GOT3 (cell line): ENCODE data around the gene MARS1.
"Not testable (repeated sequence)": the region's sequence is repeated elsewhere in the genome, so short reads cannot be mapped to it uniquely, and the experiment has no call there.

Experiments
- DNase-seq: peaks from one replicate; lab custom pipeline; 2025; ENCODE audit warnings: mixed read lengths; lab: John Stamatoyannopoulos, UW

Gene MARS1

DNA sequence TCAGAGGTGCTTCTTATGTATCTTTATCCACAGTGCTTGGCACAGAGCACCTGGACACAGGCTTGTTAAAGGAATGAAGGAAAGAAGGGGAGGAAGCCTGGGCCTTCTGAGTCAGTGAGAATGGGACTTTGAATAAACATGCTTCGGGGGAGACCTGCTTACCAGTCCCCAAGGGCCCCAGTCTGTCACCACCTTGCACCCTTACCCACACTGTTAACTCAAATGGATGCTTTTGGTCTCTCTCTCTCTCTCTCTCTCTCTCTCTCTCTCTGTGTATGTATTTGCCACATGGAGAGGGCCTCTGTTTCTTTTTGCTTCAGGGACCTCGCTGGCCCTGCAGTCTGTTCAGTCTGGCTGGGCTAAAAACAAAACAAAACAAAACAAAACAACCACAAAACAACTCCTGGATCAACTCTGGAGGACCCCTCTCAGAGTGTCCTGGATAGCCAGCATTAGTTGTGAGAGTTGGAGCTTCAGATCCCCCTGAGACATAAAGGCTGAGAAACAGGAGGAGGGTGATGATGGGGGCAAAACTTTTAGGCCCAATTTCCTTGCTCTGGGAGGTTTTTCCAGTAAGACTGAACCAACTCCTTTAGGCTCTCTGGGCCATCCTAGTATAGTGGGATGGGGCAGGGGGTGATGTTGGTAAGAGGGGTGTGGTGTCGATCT lies 63.9 kb downstream of the MARS1 start:
- no peak for DNase-seq

DNA sequence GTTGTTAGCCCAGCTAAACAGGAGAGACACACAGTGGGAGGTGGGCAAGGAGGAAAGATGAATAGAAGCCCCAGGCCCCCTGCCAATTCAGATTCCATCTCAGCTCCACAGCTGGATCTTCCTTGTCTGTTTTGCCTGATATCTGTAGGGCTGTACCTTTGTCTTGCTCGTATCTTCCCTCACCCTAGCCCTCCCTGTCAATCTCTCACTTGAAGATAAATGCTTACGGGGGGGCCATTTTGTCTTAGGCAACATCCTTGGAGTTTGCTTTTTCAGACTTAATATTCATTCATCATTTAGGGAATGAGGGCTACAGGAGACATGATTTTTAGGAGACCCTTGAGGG lies 64.4 kb downstream of the MARS1 start:
- DNase-seq = no peak

DNA sequence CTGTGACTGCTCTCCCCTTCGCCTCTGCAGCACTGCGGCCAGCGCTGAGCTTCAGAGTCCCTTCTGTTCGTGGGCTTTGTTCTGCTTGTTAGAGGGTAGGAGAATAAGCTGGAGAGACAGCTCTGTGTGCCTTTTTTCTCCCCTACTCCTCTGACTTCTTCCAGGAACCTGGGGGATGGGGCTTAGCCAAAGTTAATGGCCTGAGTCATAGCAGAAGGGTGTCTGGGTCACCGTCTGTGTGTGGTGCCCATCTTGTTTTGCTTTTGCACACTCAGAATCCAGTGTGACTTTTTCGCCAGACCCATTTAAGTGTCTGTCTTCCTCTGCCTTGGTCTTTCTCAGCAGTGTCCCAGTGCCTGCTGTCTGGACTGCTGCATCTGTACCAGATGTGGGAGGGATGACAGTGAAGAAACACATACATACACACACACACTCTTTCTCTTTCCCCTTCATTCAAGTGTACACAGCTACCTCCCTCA lies 65.0 kb downstream of the MARS1 start:
- DNase-seq = no peak

DNA sequence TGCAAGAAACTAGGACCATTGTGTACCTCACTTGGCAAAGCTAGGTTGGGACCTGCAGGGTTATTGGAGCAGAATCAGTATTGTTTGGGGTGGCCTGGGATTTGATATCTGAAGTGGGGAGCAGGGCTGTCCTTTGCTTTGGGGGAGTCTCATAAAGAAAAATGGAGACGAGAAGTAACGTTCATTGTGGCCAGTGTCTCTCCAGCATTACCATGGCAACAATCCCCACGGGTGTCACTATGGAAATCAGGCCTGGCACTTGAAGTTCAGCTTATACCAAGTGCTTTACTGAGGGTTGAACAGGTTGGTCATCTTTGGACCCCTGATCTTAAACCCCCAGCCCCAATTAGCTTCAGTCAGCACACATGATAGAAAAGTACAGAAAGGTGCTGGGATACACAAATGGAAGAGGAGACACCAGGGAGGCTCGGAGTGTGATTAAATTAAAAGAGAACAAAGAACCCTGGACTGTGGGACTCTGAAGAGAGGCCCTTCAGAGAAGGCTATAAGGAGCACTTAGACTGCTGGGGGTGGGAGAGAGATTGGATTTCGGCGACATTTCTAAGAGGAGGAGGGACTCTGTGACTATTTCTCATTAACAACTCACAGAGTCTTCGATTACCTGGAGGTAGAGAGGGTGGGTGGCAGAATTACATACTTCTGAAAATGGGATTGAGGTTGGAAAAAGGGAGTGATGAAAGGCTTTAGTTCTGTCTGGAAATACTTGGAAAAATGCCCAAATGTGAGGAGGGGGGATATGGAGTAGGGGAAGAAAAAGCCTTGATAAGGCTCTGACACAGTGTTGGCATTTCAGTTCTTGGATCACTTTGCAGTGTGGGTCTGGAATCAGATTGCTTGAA lies 65.7 kb downstream of the MARS1 start:
- no peak for DNase-seq

DNA sequence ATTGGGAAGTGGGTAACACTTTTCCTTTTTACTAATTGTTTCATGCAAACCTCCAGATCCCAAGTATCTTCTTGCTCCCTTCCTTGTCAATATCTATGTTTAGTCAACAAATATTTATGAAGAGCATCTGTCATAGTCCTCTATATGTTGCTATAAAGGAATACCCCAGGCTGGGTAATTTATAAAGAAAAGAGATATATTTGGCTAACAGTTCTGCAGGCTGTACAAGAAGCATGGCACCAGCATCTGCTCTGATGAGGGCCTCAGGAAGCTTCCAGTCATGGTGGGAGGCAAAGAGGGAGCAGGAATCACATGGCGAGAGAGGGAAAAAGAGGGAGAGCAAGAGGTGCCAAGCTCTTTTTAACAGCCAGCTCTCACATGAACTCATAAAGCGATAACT lies 66.6 kb downstream of the MARS1 start:
- DNase-seq = no peak

DNA sequence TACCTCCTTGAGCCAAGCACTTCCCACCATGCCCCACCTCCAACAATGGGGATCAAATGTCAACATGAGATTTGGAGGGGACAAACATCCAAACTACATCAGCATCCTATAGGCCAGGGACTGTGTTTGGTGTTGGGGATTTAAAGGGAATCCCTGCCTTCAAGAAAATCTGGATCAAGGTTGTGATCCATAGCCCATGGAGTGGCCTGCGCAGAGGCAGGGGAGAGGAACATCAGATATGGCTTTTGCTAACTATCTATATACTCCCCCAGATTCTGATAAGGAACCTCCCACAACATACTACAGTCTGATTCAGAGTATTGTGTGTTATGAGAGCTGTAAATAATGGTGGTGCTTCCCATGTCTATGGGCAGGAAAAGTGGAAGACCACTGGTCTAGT lies 67.0 kb downstream of the MARS1 start:
- DNase-seq = no peak

DNA sequence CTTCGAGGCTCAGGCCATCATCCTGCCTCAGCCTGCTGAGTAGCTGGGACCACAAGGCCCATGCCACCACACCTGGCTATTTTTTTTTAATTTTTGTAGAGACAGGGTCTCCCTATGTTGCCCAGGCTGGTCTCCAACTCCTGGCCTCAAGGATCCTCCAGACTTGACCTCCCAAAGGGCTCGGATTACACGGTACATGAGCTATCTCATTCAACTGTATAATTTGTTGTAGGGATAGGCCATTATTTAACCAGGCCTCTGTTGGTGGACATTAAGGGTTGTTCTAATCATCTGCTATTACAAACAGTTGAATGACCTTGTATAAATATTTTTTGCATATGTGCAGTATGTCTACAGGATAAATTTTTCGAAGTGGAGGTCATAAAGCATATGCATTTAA lies 71.0 kb downstream of the MARS1 start:
- no peak for DNase-seq

DNA sequence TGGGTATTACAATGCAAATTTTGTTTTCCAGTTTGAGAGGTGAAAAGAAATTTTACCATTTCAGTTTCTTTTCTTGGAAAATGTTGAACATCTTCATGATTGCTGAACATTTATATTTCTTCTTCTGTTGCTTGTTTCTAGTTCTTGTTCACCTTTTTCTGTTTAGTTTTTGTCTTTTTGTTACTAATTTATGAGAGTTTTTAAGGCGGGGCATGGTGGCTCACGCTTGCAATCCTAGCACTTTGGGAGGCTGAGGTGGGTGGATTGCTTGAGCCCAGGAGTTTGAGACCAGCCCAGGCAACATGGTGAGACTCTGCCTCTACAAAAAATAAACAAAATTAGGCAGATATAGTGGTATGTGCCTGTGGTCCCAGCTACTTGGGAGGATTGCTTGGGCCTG lies 72.6 kb downstream of the MARS1 start:
- no peak for DNase-seq

DNA sequence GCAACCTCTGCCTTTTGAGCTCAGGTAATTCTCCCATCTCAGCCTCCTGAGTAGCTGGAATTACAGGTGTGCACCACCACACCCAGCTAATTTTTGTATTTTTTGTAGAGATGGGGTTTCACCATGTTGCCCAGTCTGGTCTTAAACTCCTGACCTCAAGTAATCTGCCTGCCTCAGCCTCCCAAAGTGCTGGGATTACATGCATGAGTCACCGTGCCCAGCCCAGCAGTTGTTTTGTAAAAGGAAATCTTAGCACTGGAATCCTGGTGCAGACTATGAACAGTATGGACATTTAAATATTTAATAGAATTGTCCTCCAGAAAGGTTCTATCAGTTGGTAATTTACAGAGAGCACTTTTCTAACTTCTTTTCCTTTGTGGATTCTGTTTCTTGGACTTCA lies 73.2 kb downstream of the MARS1 start:
- DNase-seq = not testable (repeated sequence)

DNA sequence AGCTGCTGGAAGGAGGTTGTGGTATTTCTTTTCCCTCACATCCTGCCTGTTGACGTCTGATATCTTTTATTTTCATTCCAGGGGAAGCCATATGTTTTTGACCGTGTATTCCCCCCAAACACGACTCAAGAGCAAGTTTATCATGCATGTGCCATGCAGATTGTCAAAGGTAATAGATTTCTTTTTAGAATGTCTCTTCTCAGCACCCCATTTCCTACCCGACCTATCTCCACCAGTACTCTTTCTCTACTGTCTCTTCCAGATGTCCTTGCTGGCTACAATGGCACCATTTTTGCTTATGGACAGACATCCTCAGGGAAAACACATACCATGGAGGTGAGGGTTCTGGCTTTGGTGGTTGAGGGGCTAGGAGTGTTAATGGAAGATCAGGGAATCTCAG lies 75.5 kb downstream of the MARS1 start:
- DNase-seq = no peak

DNA sequence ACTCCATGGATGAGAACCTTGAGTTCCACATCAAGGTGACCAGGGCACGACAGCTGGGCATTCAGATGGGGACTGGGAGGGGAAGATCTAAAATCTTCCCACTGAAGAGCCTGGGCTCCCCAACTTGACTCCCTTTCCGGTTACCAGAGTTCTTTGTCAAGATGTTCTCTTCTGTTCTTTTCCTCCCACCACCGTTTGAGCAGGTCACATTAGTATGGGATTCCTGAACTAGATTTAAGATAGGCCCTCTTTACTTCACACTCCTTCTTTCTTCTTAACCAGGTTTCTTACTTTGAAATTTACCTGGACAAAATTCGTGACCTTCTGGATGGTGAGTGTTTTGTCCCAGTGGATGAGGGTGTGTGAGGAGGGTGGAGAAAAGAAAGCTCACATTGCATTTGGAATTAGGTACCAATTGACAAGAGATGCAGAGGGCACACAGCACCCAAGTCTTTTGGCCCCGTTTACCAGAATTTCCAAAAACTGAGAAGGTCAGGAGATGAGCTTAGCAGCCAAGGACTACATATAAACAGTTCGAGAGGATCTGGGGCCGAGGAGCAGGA lies 76.4 kb downstream of the MARS1 start:
- no peak for DNase-seq
